MM.1S (cell line): ENCODE data around the gene HPSE2.

ENCODE experiments used
- DNase-seq: peaks from one replicate; pipeline ENCODE4 v3.0.0-alpha.2; 2015
- H2AFZ ChIP-seq: fragments of 300-600 bp; sonication (generic); 2 replicates; pipeline ENCODE4 v1.6.0; 2016; ENCODE audit warnings: antibody characterized with exemption, low read length
- H3F3A ChIP-seq: fragments of 300-600 bp; sonication (generic); 2 replicates; pipeline ENCODE4 v1.6.1; 2016; ENCODE audit warnings: mild to moderate bottlenecking, antibody characterized with exemption, low read length, moderate library complexity, mixed read lengths; ENCODE audit not compliant: insufficient read depth
- H3K27ac ChIP-seq: fragments of 300-600 bp; sonication (generic); 2 replicates; pipeline ENCODE4 v1.5.1; 2016; ENCODE audit warnings: mild to moderate bottlenecking, low read length
- H3K27me3 ChIP-seq: fragments of 300-600 bp; sonication (generic); replicated peaks from 2 replicates; pipeline ENCODE4 v1.6.0; 2016; ENCODE audit warnings: low read length; ENCODE audit not compliant: insufficient read depth
- H3K36me3 ChIP-seq: fragments of 300-600 bp; sonication (generic); replicated peaks from 2 replicates; pipeline ENCODE4 v1.6.1; 2016; ENCODE audit warnings: mild to moderate bottlenecking, low read length, mixed read lengths; ENCODE audit not compliant: insufficient read depth
- H3K4me1 ChIP-seq: fragments of 300-600 bp; sonication (generic); 2 replicates; pipeline ENCODE4 v1.6.1; 2016; ENCODE audit warnings: low read length, mixed read lengths
- H3K4me2 ChIP-seq: fragments of 300-600 bp; sonication (generic); 2 replicates; pipeline ENCODE4 v1.6.0; 2016; ENCODE audit warnings: low read depth, low read length
- H3K4me3 ChIP-seq: fragments of 300-600 bp; sonication (generic); 2 replicates; pipeline ENCODE4 v1.5.1; 2016; ENCODE audit warnings: low read length, mixed read lengths
- H3K79me2 ChIP-seq: fragments of 300-600 bp; sonication (generic); 2 replicates; pipeline ENCODE4 v1.6.1; 2016; ENCODE audit warnings: mixed run types, low read length, mixed read lengths
- H3K9ac ChIP-seq: fragments of 300-600 bp; sonication (generic); 2 replicates; pipeline ENCODE4 v1.6.1; 2016; ENCODE audit warnings: low read length, mixed read lengths
- H3K9me2 ChIP-seq: fragments of 300-600 bp; sonication (generic); replicated peaks from 2 replicates; pipeline ENCODE4 v1.6.1; 2016; ENCODE audit warnings: mild to moderate bottlenecking, low read length, mixed read lengths; ENCODE audit not compliant: insufficient read depth
- H3K9me3 ChIP-seq: fragments of 300-600 bp; sonication (generic); replicated peaks from 2 replicates; pipeline ENCODE4 v1.6.1; 2016; ENCODE audit warnings: mild to moderate bottlenecking, low read length, mixed read lengths; ENCODE audit not compliant: insufficient read depth
- H4K20me1 ChIP-seq: fragments of 300-600 bp; sonication (generic); 2 replicates; pipeline ENCODE4 v1.6.1; 2016; ENCODE audit warnings: mild to moderate bottlenecking, low read length, moderate library complexity, mixed read lengths; ENCODE audit not compliant: insufficient read depth
- EZH2 ChIP-seq: fragments of 300-600 bp; sonication (generic); optimal IDR thresholded peaks from 2 replicates; pipeline ENCODE3; 2017; ENCODE audit warnings: low read depth, mild to moderate bottlenecking, antibody characterized with exemption, low read length, mixed read lengths
- EZH2phosphoT487 ChIP-seq: fragments of 300-600 bp; sonication (generic); IDR thresholded peaks from 2 replicates; pipeline ENCODE4 v1.6.1; 2018; ENCODE audit warnings: antibody characterized with exemption, low read length
- TF ChIP-seq, protein P1 (sequence below): fragments of 300-600 bp; sonication (generic); IDR thresholded peaks from 2 replicates; pipeline ENCODE4 v1.5.1; 2016; ENCODE audit warnings: antibody characterized with exemption, low read length, mixed read lengths

The HPSE2 gene

DNA sequence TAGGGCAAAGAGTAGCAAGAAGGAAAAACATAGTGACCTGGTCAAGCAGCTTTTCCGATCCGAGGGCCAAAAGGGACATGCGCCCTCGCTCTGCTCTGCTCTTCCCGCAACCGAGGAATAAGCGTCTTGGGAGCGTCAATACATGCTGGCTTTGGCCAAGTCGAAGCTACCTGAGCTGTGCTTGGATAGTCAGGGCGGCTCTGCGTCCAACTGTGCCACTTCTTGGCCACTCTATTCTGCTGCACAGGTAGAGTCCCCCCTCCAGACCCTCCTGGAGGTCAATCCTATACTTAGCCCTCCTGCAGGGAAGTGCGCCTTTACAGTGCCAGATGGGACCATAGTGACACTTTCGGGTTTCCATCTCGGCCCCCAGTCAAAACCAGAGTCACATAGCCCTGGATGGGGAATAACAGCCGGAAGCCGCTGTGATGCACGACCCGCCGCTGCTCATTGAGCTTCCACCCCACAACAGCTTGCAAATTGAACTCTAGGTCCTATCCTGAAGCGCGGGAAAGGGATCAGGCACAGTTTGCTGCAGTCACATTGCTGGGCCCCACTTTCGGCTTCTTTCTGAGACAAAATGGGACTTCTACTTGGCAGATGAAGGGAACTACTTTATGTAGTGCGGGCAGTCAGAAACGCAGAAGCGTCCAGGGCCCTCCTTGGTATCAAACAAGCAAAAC lies 1.1 kb upstream of the HPSE2 start:
- no peak for DNase-seq
- no peaks in the 10 kb centered on the region for H3K36me3 ChIP-seq
- H3K9me2 ChIP-seq: no peaks in the 10 kb centered on the region
- H2AFZ ChIP-seq: no peak overlapping the region
- no peak overlapping the region for H3K4me2 ChIP-seq
- no peak overlapping the region for H3K4me3 ChIP-seq
- H3K27ac ChIP-seq: no peak overlapping the region
- no peaks in the 10 kb centered on the region for H3K79me2 ChIP-seq
- no peaks in the 10 kb centered on the region for H4K20me1 ChIP-seq
- no peak overlapping the region for H3K9ac ChIP-seq
- H3F3A ChIP-seq: peaks cover 9% of the 10 kb centered on the region; the same call in 1 of the 2 replicates
- TF ChIP-seq EZH2 (no peak), EZH2phosphoT487 (no peak)
- TF ChIP-seq, protein P1, sequence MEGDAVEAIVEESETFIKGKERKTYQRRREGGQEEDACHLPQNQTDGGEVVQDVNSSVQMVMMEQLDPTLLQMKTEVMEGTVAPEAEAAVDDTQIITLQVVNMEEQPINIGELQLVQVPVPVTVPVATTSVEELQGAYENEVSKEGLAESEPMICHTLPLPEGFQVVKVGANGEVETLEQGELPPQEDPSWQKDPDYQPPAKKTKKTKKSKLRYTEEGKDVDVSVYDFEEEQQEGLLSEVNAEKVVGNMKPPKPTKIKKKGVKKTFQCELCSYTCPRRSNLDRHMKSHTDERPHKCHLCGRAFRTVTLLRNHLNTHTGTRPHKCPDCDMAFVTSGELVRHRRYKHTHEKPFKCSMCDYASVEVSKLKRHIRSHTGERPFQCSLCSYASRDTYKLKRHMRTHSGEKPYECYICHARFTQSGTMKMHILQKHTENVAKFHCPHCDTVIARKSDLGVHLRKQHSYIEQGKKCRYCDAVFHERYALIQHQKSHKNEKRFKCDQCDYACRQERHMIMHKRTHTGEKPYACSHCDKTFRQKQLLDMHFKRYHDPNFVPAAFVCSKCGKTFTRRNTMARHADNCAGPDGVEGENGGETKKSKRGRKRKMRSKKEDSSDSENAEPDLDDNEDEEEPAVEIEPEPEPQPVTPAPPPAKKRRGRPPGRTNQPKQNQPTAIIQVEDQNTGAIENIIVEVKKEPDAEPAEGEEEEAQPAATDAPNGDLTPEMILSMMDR: no peak
- no peaks in the 10 kb centered on the region for H3K9me3 ChIP-seq
- H3K4me1 ChIP-seq: peaks cover 6% of the 10 kb centered on the region; the same call in 1 of the 2 replicates
- H3K27me3 ChIP-seq: peaks cover 5% of the 10 kb centered on the region; the same call in 1 of the 2 replicates

DNA sequence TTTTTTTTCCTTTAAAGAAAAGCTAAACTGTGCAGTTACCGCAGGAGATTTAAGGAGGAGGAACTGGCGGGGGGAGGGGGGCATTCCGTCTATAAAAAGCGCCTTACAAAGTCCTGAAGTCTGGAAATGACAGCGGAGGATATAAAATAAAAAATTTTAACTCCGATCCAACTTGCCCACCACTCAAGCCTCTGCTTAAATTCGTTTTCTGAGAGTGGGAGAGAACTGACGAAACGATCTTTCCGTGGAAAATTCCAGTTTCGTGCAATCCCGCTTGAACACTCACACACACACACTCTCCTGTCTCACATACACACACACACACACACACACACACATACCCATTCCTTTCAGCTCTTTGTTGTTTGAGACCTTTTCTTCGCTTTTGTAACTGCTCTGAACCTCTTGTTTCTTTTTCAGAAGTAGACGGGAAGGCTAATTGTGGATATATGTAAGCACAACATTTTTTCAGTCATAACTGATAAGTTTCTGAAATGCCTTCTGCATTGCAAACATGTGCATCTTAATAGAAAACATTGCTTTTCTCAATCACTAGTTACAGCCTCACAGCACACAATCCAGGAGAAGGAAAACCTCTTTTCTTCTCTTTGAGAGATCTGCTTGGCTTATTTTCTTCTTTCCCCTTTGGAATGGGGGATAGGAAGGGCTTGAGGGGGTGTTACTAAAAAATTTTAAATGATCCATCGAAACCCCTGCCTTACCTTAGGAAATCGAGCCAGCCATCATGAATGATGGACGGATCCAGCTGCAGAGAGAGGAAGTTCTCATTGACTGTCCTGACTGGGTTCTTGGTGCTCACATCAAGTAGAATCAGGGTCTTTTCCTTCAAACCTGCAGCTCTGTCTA lies 628 bp downstream of the HPSE2 start:
- Histone ChIP-seq H3K9ac (peak overlapping the region; percentile 59; the same call in 1 of the 2 replicates), H3K9me2 (no peaks in the 10 kb centered on the region), H3K27me3 (peaks cover 5% of the 10 kb centered on the region; the same call in 1 of the 2 replicates), H3K79me2 (no peaks in the 10 kb centered on the region), H3K4me1 (peaks cover 6% of the 10 kb centered on the region; the same call in 1 of the 2 replicates), H3K36me3 (no peaks in the 10 kb centered on the region), H4K20me1 (no peaks in the 10 kb centered on the region), H3K4me3 (peak overlapping the region; percentile 71), H3K4me2 (peak overlapping the region; percentile 98), H3F3A (peaks cover 9% of the 10 kb centered on the region; the same call in 1 of the 2 replicates), H2AFZ (peak overlapping the region; percentile 91), H3K9me3 (no peaks in the 10 kb centered on the region), H3K27ac (no peak overlapping the region)
- TF ChIP-seq, protein P1: no peak
- TF ChIP-seq EZH2phosphoT487 (no peak), EZH2 (no peak)
- DNase-seq: peak; percentile 18

DNA sequence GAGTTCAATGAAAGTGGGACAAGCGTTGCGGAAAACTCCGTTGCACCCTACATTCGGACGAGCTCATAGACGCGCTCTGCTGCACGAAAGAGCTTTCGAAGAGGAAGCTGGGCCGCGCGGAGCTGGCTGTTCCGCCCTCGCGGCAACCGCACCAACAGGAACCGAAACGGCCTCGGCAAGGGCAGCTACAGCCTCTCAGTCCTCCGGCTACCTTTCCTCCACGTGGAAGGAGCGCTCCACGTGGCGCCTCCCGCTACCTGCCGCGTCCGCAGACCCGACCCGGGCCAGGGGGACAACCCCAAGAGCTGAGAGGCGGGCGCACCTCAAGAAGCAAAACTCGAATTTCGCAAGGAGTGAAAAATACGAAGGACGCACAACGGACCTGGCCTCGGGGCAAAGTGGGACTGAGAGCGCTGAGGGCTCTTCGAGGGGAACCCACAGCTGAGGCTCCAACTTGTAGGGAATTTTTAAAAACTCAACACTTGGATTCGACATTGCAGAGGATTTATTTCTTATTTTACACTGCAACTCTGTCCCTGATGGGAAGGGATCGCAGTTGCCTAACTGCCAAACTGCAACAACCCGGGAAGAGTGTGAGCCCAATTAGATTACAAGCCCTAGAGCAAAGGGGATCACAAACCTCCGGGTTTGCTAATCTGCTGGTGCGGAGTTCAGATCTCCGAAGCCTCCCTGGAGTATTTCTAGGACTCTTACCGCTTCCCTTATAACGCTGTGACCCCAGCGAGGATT lies 1.4 kb downstream of the HPSE2 start:
- peak overlapping the region; percentile 91 for H2AFZ ChIP-seq
- H3K79me2 ChIP-seq: no peaks in the 10 kb centered on the region
- TF ChIP-seq EZH2phosphoT487 (no peak), EZH2 (no peak)
- TF ChIP-seq, protein P1: peak; percentile 24; the same call in 1 of the 2 replicates
- peaks cover 5% of the 10 kb centered on the region; the same call in 1 of the 2 replicates for H3K27me3 ChIP-seq
- H3K4me1 ChIP-seq: peaks cover 6% of the 10 kb centered on the region; the same call in 1 of the 2 replicates
- peak overlapping the region; percentile 71 for H3K4me3 ChIP-seq
- no peaks in the 10 kb centered on the region for H3K36me3 ChIP-seq
- H3F3A ChIP-seq: peaks cover 9% of the 10 kb centered on the region; the same call in 1 of the 2 replicates
- H3K27ac ChIP-seq: peak overlapping the region; percentile 40; the same call in 1 of the 2 replicates
- peak overlapping the region; percentile 59 for H3K9ac ChIP-seq
- DNase-seq: peak; percentile 94
- H3K4me2 ChIP-seq: peak overlapping the region; percentile 98
- no peaks in the 10 kb centered on the region for H3K9me2 ChIP-seq
- no peaks in the 10 kb centered on the region for H3K9me3 ChIP-seq
- no peaks in the 10 kb centered on the region for H4K20me1 ChIP-seq
